Neural cell (in vitro differentiated cells): ENCODE measurements around the gene SPATA46. TPM values are rescaled to one million over a fixed set of nuclear protein-coding genes. Genes with fewer than 3 reads are reported as not detected.

Experiments
- H2AFZ ChIP-seq: fragments of 200-600, 300-800 bp; sonication (generic), shearing (Covaris generic); 2 replicates; pipeline ENCODE4 v1.6.0; 2014; ENCODE audit warnings: low read depth, mild to moderate bottlenecking, antibody characterized with exemption, low read length, moderate library complexity
- H3F3A ChIP-seq: fragments of 200-600 bp; shearing (Covaris generic); 2 replicates; pipeline ENCODE4 v1.6.1; 2016; ENCODE audit warnings: mild to moderate bottlenecking, moderate library complexity, mixed read lengths, antibody characterized with exemption, low read length; ENCODE audit not compliant: insufficient read depth, poor library complexity, severe bottlenecking
- H3K27ac ChIP-seq: fragments of 200-600, 300-800 bp; sonication (generic), shearing (Covaris generic); 2 replicates; pipeline ENCODE4 v1.5.1; 2014; ENCODE audit warnings: mild to moderate bottlenecking, low read length, moderate library complexity
- H3K27me3 ChIP-seq: fragments of 300-800, 200-600 bp; sonication (generic), shearing (Covaris generic); 2 replicates; pipeline ENCODE4 v1.6.0; 2014; ENCODE audit warnings: mild to moderate bottlenecking, low read depth, low read length, moderate library complexity; ENCODE audit not compliant: insufficient read depth
- H3K36me3 ChIP-seq: fragments of 300-800, 200-600 bp; sonication (generic), shearing (Covaris generic); 2 replicates; pipeline ENCODE4 v1.5.1; 2014; ENCODE audit warnings: mild to moderate bottlenecking, antibody characterized with exemption, low read length, moderate library complexity; ENCODE audit not compliant: insufficient read depth
- H3K4me2 ChIP-seq: fragments of 300-800, 200-600 bp; sonication (generic), shearing (Covaris generic); 2 replicates; pipeline ENCODE4 v1.6.0; 2014; ENCODE audit warnings: mild to moderate bottlenecking, low read length
- H3K4me3 ChIP-seq: fragments of 300-800, 200-600 bp; sonication (generic), shearing (Covaris generic); 2 replicates; pipeline ENCODE4 v1.5.1; 2014; ENCODE audit warnings: mild to moderate bottlenecking, low read length, moderate library complexity
- H3K79me2 ChIP-seq: fragments of 200-600 bp; shearing (Covaris generic); replicated peaks from 2 replicates; pipeline ENCODE4 v1.6.0; 2014; ENCODE audit warnings: mild to moderate bottlenecking, low read length, moderate library complexity; ENCODE audit not compliant: insufficient read depth
- H3K9ac ChIP-seq: fragments of 300-800, 200-600 bp; sonication (generic), shearing (Covaris generic); 2 replicates; pipeline ENCODE4 v1.6.1; 2016; ENCODE audit warnings: mild to moderate bottlenecking, low read length, mixed read lengths
- H3K9me2 ChIP-seq: fragments of 200-600 bp; shearing (Covaris generic); 2 replicates; pipeline ENCODE4 v1.6.1; 2016; ENCODE audit warnings: mild to moderate bottlenecking, low read length, mixed read lengths; ENCODE audit not compliant: insufficient read depth
- H3K9me3 ChIP-seq: fragments of 200-600, 300-800 bp; sonication (generic), shearing (Covaris generic); 2 replicates; pipeline ENCODE4 v1.6.1; 2016; ENCODE audit warnings: mild to moderate bottlenecking, mixed run types, low read length, moderate library complexity, mixed read lengths
- H4K20me1 ChIP-seq: fragments of 200-600 bp; shearing (Covaris generic); 2 replicates; pipeline ENCODE4 v1.6.1; 2016; ENCODE audit warnings: mild to moderate bottlenecking, mixed run types; ENCODE audit not compliant: insufficient read depth
- CTCF ChIP-seq: fragments of 450-650 bp; IDR thresholded peaks from 2 replicates; pipeline ENCODE4 v1.5.1; 2014; ENCODE audit warnings: antibody characterized with exemption, mild to moderate bottlenecking, moderate library complexity; ENCODE audit not compliant: poor library complexity, severe bottlenecking
- EP300 ChIP-seq: fragments of 450-650 bp; conservative IDR thresholded peaks from 2 replicates; pipeline ENCODE4 v1.6.1; 2014; ENCODE audit warnings: antibody characterized with exemption, mild to moderate bottlenecking, moderate library complexity; ENCODE audit not compliant: poor library complexity, severe bottlenecking
- EZH2 ChIP-seq: fragments of 200-600, 300-800 bp; shearing (Covaris generic), sonication (generic); IDR thresholded peaks from 2 replicates; pipeline ENCODE4 v1.6.1; 2014; ENCODE audit warnings: antibody characterized with exemption, low read length, borderline replicate concordance, mild to moderate bottlenecking; ENCODE audit not compliant: insufficient read depth, poor library complexity, severe bottlenecking
- MXI1 ChIP-seq: fragments of 450-650 bp; conservative IDR thresholded peaks from 2 replicates; pipeline ENCODE4 v1.6.1; 2014; ENCODE audit warnings: antibody characterized with exemption, mild to moderate bottlenecking; ENCODE audit not compliant: poor library complexity, severe bottlenecking
- POLR2AphosphoS5 ChIP-seq: IDR thresholded peaks from 2 replicates; pipeline ENCODE4 v1.6.1; 2012
- RAD21 ChIP-seq: fragments of 450-650 bp; conservative IDR thresholded peaks from 2 replicates; pipeline ENCODE4 v1.6.1; 2014; ENCODE audit warnings: antibody characterized with exemption, mild to moderate bottlenecking, moderate library complexity
- REST ChIP-seq: IDR thresholded peaks from 2 replicates; pipeline ENCODE4 v1.6.1; 2012; ENCODE audit warnings: borderline replicate concordance
- SMC3 ChIP-seq: fragments of 450-650 bp; conservative IDR thresholded peaks from 2 replicates; pipeline ENCODE4 v1.6.1; 2014; ENCODE audit warnings: antibody characterized with exemption, mild to moderate bottlenecking, moderate library complexity; ENCODE audit not compliant: poor library complexity
- TAF1 ChIP-seq: IDR thresholded peaks from 2 replicates; pipeline ENCODE4 v1.6.1; 2012; ENCODE audit warnings: low read depth
- polyA plus RNA-seq: library from polyadenylated mRNA; depleted of rRNA; stranded (reverse); fragments of >200 nt; gene quantifications from 2 replicates; pipeline ENCODE4 v1.2.3, GENCODE V29; 2014

Gene SPATA46
- polyA plus RNA-seq, 1 donor from 2014 or later: not detected

GRCh38 chr1:162369571-162369970, 7.1 kb downstream of the SPATA46 start:
- Histone ChIP-seq H3K4me2 (no peak overlapping the region), H2AFZ (no peak overlapping the region), H3K9me2 (no peaks in the 10 kb centered on the region), H3F3A (no peaks in the 10 kb centered on the region), H3K9me3 (no peaks in the 10 kb centered on the region), H3K36me3 (no peaks in the 10 kb centered on the region), H3K27me3 (no peaks in the 10 kb centered on the region), H3K9ac (no peak overlapping the region), H3K79me2 (no peaks in the 10 kb centered on the region), H3K4me3 (no peak overlapping the region), H4K20me1 (no peaks in the 10 kb centered on the region), H3K27ac (no peak overlapping the region)
- TF ChIP-seq EP300 (no peak), MXI1 (no peak), TAF1 (no peak), REST (no peak), SMC3 (no peak), RAD21 (no peak)

GRCh38 chr1:162368451-162368850, 8.2 kb downstream of the SPATA46 start:
- H3K27me3 ChIP-seq: no peaks in the 10 kb centered on the region
- H3K9me3 ChIP-seq: no peaks in the 10 kb centered on the region
- TF ChIP-seq TAF1: no peak
- no peak for TF ChIP-seq REST
- no peak for TF ChIP-seq MXI1
- no peak for TF ChIP-seq POLR2AphosphoS5
- no peak for TF ChIP-seq RAD21
- no peak for TF ChIP-seq EZH2
- TF ChIP-seq CTCF: no peak
- TF ChIP-seq EP300: no peak
- TF ChIP-seq SMC3: no peak
- no peak overlapping the region for H3K4me3 ChIP-seq
- H3K4me2 ChIP-seq: no peak overlapping the region
- no peak overlapping the region for H3K9ac ChIP-seq
- no peaks in the 10 kb centered on the region for H3K79me2 ChIP-seq
- H2AFZ ChIP-seq: no peak overlapping the region
- no peaks in the 10 kb centered on the region for H3K9me2 ChIP-seq
- H4K20me1 ChIP-seq: no peaks in the 10 kb centered on the region
- H3K36me3 ChIP-seq: no peaks in the 10 kb centered on the region
- H3K27ac ChIP-seq: no peak overlapping the region
- no peaks in the 10 kb centered on the region for H3F3A ChIP-seq
